ENCODE results near the gene IGFN1.
A peak's percentile ranks its signal among the peaks of the same experiment; 100 is the strongest.

Gene IGFN1

GRCh38 chr1:201183209-201183608, 7.4 kb upstream of the IGFN1 start:
- H3K4me3 ChIP-seq (ENCODE audit: low read depth, low read length): no peak overlapping the region
- DNase-seq (ENCODE audit: low read depth): no peak

DNA sequence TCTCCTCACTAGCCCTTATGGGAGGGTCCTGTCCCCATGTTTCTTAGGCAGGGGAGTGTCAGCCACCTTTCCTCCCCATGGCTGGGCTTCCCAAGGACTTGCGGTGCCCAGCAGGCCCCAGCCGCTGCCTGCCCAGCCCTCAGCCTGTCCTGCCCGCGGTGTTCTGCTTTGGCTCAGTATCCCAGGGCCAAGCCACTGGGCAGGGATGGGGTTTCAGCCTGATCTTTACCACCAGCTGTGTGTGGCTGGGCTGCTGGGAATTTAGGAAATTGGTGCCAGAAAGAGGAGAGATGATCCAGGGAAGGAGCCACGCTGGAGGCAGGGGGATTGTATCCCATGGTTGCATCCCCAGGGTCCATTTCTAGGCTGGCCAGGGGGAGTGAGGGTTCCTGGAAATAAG, 6.9 kb upstream of the IGFN1 start:
- H3K4me3 ChIP-seq (ENCODE audit: low read depth, low read length): no peak overlapping the region
- DNase-seq (ENCODE audit: low read depth): no peak

- DNase-seq (ENCODE audit: low read depth): peak; percentile 61
These were observed 6.1 kb upstream of the IGFN1 start for GRCh38 chr1:201184307-201185122.

DNA sequence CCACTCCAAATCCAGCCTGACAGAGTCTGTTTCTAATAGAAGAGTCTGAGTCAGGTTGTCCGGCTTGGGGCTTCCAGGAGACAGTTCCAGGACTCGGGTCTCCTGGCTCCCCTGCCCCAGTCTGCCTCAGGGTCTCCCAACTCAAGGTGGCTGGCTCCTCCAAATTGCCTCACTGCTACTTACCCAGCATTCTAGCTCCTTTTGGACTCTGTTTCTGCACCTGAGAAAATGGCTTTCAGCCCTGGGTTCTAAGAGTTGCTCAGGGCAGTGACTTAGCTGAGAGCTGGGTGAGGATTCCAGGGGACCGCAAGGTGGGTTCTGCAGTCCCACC, 5.5 kb upstream of the IGFN1 start:
- no peak for DNase-seq (ENCODE audit: low read depth)
- no peak overlapping the region for H3K4me3 ChIP-seq (ENCODE audit: low read depth, low read length)

More at GRCh38 chr1:201184307-201185122, 6.1 kb upstream of the IGFN1 start:
- no peak overlapping the region for H3K4me3 ChIP-seq (ENCODE audit: low read depth, low read length)

GRCh38 chr1:201185527-201186128, 5.0 kb upstream of the IGFN1 start:
- no peak for DNase-seq (ENCODE audit: low read depth)
- H3K4me3 ChIP-seq (ENCODE audit: low read depth, low read length): no peak overlapping the region

DNA sequence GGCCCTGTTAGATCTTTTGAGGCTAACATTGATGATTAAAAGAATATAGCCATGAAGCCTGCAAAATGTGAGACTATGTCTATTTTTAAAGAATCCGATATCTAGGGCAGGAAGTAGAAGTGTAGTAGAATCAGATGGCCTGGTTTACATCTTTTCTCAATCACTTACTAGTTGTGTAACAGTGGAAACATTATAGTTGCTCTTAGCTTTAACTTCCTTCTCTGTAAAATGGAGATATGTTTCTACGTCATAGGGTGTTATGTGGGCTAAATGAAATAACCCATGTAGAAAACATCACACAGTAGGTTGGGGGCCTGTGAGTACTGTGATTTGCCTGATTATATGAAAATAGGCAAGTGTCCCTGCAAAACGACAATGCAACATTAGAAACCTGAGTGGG, 4.4 kb upstream of the IGFN1 start:
- DNase-seq (ENCODE audit: low read depth): no peak

GRCh38 chr1:201189085-201189484, 1.5 kb upstream of the IGFN1 start:
- H3K4me3 ChIP-seq (ENCODE audit: low read depth, low read length): no peak overlapping the region
- DNase-seq (ENCODE audit: low read depth): no peak

More for the DNA sequence above, 4.4 kb upstream of the IGFN1 start:
- H3K4me3 ChIP-seq (ENCODE audit: low read depth, low read length): no peak overlapping the region

DNA sequence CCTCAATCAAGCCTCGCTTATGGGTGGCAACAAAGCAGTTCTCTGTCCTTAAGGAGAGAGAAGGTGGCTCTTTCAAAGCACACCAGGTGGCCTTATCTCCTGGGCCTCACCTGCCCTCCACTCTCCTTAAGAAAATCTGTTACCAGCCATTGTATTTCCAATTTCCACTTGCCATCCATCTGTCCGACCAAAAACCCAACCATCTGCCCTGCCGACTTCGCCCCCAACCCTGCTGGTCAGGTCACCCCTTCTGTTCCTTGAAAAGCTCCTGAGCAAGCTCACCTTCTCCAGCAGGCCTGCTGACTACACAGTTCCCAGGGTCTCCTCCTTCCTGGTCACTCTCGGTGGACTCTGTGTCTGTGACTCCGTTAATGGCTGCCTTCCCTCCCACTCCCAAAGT, 619 bp upstream of the IGFN1 start:
- no peak overlapping the region for H3K4me3 ChIP-seq (ENCODE audit: low read depth, low read length)
- no peak for DNase-seq (ENCODE audit: low read depth)

GRCh38 chr1:201191653-201192260, 1.1 kb downstream of the IGFN1 start:
- H3K4me3 ChIP-seq (ENCODE audit: low read depth, low read length): no peak overlapping the region
- DNase-seq (ENCODE audit: low read depth): peak; percentile 82

- peak; percentile 47 for DNase-seq (ENCODE audit: low read depth)
- H3K4me3 ChIP-seq (ENCODE audit: low read depth, low read length): no peak overlapping the region
These were observed 1.7 kb downstream of the IGFN1 start for GRCh38 chr1:201192261-201192788.

DNA sequence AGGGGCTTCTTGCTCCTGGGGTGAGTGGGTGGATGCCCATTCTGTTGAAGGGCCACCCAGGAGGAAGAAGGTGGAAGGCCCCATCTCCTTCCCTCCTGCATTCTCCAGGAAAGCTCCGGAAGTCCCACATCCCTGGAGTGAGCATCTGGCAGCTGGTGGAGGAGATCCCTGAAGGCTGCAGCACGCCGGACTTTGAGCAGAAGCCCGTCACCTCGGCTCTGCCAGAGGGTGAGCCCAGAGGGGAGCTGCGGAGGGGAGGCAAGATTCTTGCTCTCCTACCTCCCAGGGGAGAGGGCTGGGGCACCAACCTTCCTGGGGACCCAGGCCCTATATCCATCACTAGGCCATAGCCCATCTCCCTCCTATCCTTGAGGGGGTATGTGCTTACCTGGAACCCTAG, 3.4 kb downstream of the IGFN1 start:
- DNase-seq (ENCODE audit: low read depth): no peak
- H3K4me3 ChIP-seq (ENCODE audit: low read depth, low read length): no peak overlapping the region

- DNase-seq (ENCODE audit: low read depth): no peak
- no peak overlapping the region for H3K4me3 ChIP-seq (ENCODE audit: low read depth, low read length)
These were observed 8.0 kb downstream of the IGFN1 start for GRCh38 chr1:201198598-201198997.

- DNase-seq (ENCODE audit: low read depth): no peak
These were observed 14.4 kb downstream of the IGFN1 start for GRCh38 chr1:201205036-201205435.

DNA sequence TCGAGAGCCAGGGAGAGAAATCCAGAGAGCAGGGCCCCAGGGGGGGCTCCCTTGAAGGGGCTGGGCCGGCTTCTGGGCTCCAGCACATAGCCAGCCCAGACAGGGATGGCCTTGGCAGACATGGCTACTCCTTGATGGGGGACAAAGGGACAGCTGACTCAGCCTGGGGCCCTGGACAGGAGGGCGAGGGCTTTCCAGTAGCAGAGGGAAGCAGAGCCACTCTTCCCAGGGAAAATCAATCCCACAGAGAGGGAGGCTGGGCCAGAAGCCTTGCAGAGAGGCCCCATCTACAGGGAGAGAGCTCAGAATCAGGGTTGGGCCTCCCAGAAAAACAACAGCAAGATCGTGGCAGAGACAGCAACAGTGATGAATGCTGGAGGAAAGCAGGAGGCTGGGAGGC, 15.6 kb downstream of the IGFN1 start:
- DNase-seq (ENCODE audit: low read depth): no peak

More at GRCh38 chr1:201205036-201205435, 14.4 kb downstream of the IGFN1 start:
- no peak overlapping the region for H3K4me3 ChIP-seq (ENCODE audit: low read depth, low read length)

DNA sequence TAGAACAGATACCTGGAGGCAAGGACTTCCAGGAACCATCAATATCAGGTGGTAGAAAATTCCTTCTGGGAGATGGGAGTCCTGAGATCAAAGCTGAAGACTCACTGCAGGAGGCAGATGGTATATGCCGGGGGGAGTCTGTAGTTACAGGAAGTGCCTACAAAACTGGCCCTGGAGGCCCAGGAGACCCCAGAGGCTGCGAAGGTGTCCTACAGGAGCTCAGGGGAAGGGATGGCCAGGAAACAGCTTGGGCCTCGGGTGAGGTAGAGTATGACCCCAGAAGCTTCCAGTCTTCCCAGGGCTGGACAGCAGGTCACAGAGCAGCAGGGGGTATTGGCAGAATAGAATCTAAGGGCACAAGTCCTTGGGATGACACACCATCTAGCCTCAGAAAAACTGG, 16.4 kb downstream of the IGFN1 start:
- DNase-seq (ENCODE audit: low read depth): no peak
- no peak overlapping the region for H3K4me3 ChIP-seq (ENCODE audit: low read depth, low read length)

More for the DNA sequence above, 15.6 kb downstream of the IGFN1 start:
- no peak overlapping the region for H3K4me3 ChIP-seq (ENCODE audit: low read depth, low read length)

- no peak overlapping the region for H3K4me3 ChIP-seq (ENCODE audit: low read depth, low read length)
- DNase-seq (ENCODE audit: low read depth): no peak
These were observed 17.6 kb downstream of the IGFN1 start for GRCh38 chr1:201208236-201208635.

DNA sequence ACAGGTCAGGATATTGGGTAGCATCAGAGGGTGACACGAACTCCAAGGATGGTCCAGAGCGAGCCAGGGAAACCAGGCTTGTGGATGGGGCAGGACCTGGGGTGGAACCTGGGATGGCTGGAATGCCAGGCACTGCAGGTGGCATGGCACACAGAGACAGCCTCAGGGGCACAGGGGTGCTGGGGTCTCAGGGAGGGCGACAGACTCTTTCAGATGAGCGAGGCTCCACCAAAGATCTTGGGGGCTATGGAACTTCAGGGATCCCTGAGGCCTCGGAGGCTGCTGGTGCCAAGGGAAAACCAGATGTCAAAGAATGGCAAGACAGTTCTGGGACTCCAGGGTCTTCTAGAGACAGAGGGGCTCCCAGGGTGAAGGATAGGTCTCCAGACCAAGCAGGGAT, 21.4 kb downstream of the IGFN1 start:
- no peak for DNase-seq (ENCODE audit: low read depth)
- no peak overlapping the region for H3K4me3 ChIP-seq (ENCODE audit: low read depth, low read length)

DNA sequence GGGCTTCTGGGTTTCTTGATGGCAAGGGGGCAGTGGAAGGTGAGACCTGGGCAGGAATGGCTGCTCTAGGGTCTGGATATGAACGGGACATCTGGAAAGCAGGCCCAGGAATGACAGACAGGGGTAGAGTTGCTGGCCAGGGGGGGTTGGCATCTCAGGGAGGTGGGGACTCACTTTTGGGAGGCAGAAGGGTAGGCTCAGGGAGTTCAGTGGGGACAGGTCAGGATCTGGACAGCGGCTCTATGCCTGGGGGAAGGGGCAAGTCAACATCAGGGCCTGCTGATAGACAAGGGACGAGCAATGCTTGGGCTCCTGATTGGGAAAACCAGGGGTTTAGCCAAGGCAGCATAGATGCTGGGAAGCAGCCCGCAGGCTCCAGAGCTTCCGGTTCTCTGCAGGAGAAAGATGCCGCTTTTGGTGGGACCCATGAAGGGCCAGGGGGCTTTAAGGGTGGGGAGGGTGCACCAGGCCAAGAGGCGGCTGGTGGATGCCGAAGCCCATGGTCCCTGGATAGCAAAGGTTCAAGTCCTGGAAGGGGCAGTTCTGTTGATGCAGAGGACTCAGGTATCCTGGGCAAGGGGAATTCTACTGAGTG, 21.9 kb downstream of the IGFN1 start:
- no peak for DNase-seq (ENCODE audit: low read depth)
- no peak overlapping the region for H3K4me3 ChIP-seq (ENCODE audit: low read depth, low read length)

- DNase-seq (ENCODE audit: low read depth): no peak
- H3K4me3 ChIP-seq (ENCODE audit: low read depth, low read length): no peak overlapping the region
These were observed 22.6 kb downstream of the IGFN1 start for GRCh38 chr1:201213106-201213770.

DNA sequence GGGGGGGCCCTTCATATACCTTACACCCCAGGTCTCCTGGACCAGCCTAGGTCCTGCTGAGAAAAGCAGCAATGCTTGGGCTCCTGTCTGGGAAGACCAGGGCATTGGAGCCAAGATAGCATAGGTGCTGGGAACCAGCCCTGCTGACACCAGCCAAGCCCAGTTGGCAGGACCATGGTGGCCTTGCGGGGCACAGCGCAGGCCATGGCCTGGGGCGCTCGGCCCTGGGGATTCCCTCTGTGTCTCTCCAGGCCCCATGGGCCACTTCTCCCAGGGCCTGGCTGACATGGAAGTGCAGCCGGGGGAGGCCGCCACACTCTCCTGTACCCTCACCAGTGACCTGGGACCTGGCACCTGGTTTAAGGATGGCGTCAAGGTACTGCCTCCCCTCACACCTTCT, 23.3 kb downstream of the IGFN1 start:
- no peak for DNase-seq (ENCODE audit: low read depth)
- H3K4me3 ChIP-seq (ENCODE audit: low read depth, low read length): no peak overlapping the region
